Measurements from ENCODE around the gene GRIN3B. TPM values are rescaled to one million over a fixed set of nuclear protein-coding genes. Genes with fewer than 3 reads are reported as not detected.

Gene GRIN3B
- total and polyA plus RNA-seq, 2 of the 8 experiments (the other 6 are each of a cell fraction or from before 2014, with no cell fraction given), result 0.45 to 1.0 TPM

GRCh38 chr19:952680-953444 lies 47.4 kb upstream of the GRIN3B start (continued):
- TF ChIP-seq NANOG (IDR thresholded peaks at IDR 0.05; ENCODE audit: insufficient read depth, low read depth, low read length, poor library complexity, severe bottlenecking) (no peak), RFX5 (IDR thresholded peaks at IDR 0.05; ENCODE audit: borderline replicate concordance, low read depth, low read length) (no peak), SUZ12 (IDR thresholded peaks at IDR 0.05; ENCODE audit: low read length) (no peak), HDAC6 (IDR thresholded peaks at IDR 0.05; ENCODE audit: low read depth, low read length) (no peak), ATF2 (IDR thresholded peaks at IDR 0.05; ENCODE audit: low read length) (no peak), CHD2 (IDR thresholded peaks at IDR 0.05; ENCODE audit: low read length) (no peak), NRF1 (IDR thresholded peaks at IDR 0.05; ENCODE audit: low read depth, low read length) (no peak), EGR1 (IDR thresholded peaks at IDR 0.05; ENCODE audit: borderline replicate concordance, low read depth, low read length) (no peak), SIN3A (conservative IDR thresholded peaks at IDR 0.05 in 1 of 2, IDR thresholded peaks at IDR 0.05 in 1 of 2; ENCODE audit: low read depth in 1 of 2, low read length in 2 of 2) (no peak), POU5F1 (IDR thresholded peaks at IDR 0.05; ENCODE audit: low read depth, low read length) (no peak)

Measured in H1 (cell line).